Hepatocyte (in vitro differentiated cells): ENCODE data around the gene PTPRS. TPM values are rescaled to one million over a fixed set of nuclear protein-coding genes. Genes with fewer than 3 reads are reported as not detected.

Source experiments
- DNase-seq: peaks from one replicate; pipeline ENCODE4 v3.0.0-alpha.2; 2016; ENCODE audit warnings: low spot score
- H2AFZ ChIP-seq: fragments of 200-600 bp; sonication (generic); 2 replicates; pipeline ENCODE4 v1.6.0; 2016; ENCODE audit warnings: antibody characterized with exemption, mild to moderate bottlenecking
- H3K27ac ChIP-seq: fragments of 200-600 bp; sonication (generic); 2 replicates; pipeline ENCODE4 v1.5.1; 2016; ENCODE audit warnings: mild to moderate bottlenecking
- H3K27me3 ChIP-seq: fragments of 200-600 bp; sonication (generic); 2 replicates; pipeline ENCODE4 v1.6.1; 2016
- H3K36me3 ChIP-seq: fragments of 200-600 bp; sonication (generic); replicated peaks from 2 replicates; pipeline ENCODE4 v1.5.1; 2016; ENCODE audit warnings: low read depth; ENCODE audit not compliant: insufficient read depth
- H3K4me1 ChIP-seq: fragments of 200-600 bp; sonication (generic); 2 replicates; pipeline ENCODE4 v1.5.1; 2016; ENCODE audit warnings: mild to moderate bottlenecking, moderate library complexity; ENCODE audit not compliant: insufficient read depth
- H3K4me2 ChIP-seq: fragments of 200-600 bp; sonication (generic); 2 replicates; pipeline ENCODE4 v1.6.0; 2016
- H3K4me3 ChIP-seq: fragments of 200-600 bp; sonication (generic); 2 replicates; pipeline ENCODE4 v1.5.1; 2016; ENCODE audit warnings: mild to moderate bottlenecking
- H3K79me2 ChIP-seq: fragments of 200-600 bp; sonication (generic); 2 replicates; pipeline ENCODE4 v1.6.0; 2017; ENCODE audit warnings: mild to moderate bottlenecking
- H3K9me2 ChIP-seq: fragments of 200-600 bp; sonication (generic); replicated peaks from 2 replicates; pipeline ENCODE4 v1.6.0; 2017; ENCODE audit warnings: mild to moderate bottlenecking; ENCODE audit not compliant: insufficient read depth
- H3K9me3 ChIP-seq: fragments of 200-600 bp; sonication (generic); 2 replicates; pipeline ENCODE4 v1.5.1; 2016; ENCODE audit warnings: low read depth, mild to moderate bottlenecking
- H4K20me1 ChIP-seq: fragments of 200-600 bp; sonication (generic); 2 replicates; pipeline ENCODE4 v1.6.0; 2016; ENCODE audit warnings: mild to moderate bottlenecking; ENCODE audit not compliant: insufficient read depth, poor library complexity, severe bottlenecking
- EZH2 ChIP-seq: fragments of 200-600 bp; sonication (generic); IDR thresholded peaks from 2 replicates; pipeline ENCODE4 v1.6.1; 2016; ENCODE audit warnings: antibody characterized with exemption, mild to moderate bottlenecking, borderline replicate concordance
- EZH2phosphoT487 ChIP-seq: fragments of 200-600 bp; sonication (generic); IDR thresholded peaks from one replicate; pipeline ENCODE4 v1.6.1; 2018; ENCODE audit warnings: antibody characterized with exemption, mild to moderate bottlenecking, low read depth, moderate library complexity; ENCODE audit not compliant: unreplicated experiment, severe bottlenecking
- WGBS: methylation state at CpG from one replicate; pipeline ENCODE4 v1.1.6; 2016; ENCODE audit warnings: low lambda C conversion rate; ENCODE audit errors: missing lambda C conversion rate; 5-methylcytosine and 5-hydroxymethylcytosine counted together
- polyA plus RNA-seq: library from polyadenylated mRNA; unstranded; fragments of >200 nt; fragmentation: Nextera tagmentation; extraction: Ambion mirVana; gene quantifications from 2 replicates; pipeline ENCODE4 v1.2.1, GENCODE V29; 2016
- total RNA-seq: library from RNA; depleted of rRNA; stranded (reverse); fragments of >200 nt; gene quantifications from 2 replicates; pipeline ENCODE4 v1.2.3, GENCODE V29; 2014
- TF ChIP-seq, protein P1 (sequence below): fragments of 200-600 bp; sonication (generic); IDR thresholded peaks from 2 replicates; pipeline ENCODE4 v1.5.1; 2016; ENCODE audit warnings: antibody characterized with exemption, mild to moderate bottlenecking; ENCODE audit not compliant: poor library complexity

Gene PTPRS
- total and polyA plus RNA-seq, 2 experiments from 2014 or later = 21.9 to 65.5 TPM

DNA sequence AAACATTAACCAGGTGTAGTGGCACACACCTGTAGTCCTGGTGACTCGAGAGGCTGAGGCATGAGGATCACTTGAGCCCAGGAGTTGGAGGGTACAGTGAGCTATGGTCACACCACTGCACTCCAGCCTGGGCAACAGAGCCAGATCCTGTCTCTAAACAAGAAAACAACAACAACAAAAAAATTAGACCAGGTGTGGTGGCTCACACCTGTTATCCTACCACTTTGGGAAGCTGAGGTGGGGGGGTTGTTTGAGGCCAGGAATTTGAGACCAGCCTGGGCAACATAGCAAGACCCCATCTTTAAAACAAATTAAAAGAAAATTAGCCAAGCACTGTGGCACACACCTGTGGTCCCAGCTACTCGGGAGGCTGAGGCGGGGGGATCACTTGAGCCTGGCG, 20.8 kb upstream of the PTPRS start:
- Histone ChIP-seq H3K9me2 (no peaks in the 10 kb centered on the region), H3K4me3 (no peak overlapping the region), H3K9me3 (no peaks in the 10 kb centered on the region), H2AFZ (no peak overlapping the region), H3K79me2 (no peaks in the 10 kb centered on the region), H3K4me2 (no peak overlapping the region), H3K36me3 (no peaks in the 10 kb centered on the region), H3K27ac (no peak overlapping the region), H3K27me3 (peaks cover 8% of the 10 kb centered on the region), H3K4me1 (no peaks in the 10 kb centered on the region), H4K20me1 (no peaks in the 10 kb centered on the region)
- no peak for DNase-seq
- TF ChIP-seq EZH2phosphoT487 = no peak
- TF ChIP-seq, protein P1, sequence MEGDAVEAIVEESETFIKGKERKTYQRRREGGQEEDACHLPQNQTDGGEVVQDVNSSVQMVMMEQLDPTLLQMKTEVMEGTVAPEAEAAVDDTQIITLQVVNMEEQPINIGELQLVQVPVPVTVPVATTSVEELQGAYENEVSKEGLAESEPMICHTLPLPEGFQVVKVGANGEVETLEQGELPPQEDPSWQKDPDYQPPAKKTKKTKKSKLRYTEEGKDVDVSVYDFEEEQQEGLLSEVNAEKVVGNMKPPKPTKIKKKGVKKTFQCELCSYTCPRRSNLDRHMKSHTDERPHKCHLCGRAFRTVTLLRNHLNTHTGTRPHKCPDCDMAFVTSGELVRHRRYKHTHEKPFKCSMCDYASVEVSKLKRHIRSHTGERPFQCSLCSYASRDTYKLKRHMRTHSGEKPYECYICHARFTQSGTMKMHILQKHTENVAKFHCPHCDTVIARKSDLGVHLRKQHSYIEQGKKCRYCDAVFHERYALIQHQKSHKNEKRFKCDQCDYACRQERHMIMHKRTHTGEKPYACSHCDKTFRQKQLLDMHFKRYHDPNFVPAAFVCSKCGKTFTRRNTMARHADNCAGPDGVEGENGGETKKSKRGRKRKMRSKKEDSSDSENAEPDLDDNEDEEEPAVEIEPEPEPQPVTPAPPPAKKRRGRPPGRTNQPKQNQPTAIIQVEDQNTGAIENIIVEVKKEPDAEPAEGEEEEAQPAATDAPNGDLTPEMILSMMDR = no peak
- no peak for TF ChIP-seq EZH2
- WGBS = 88% methylated on average over 4 of the region's 4 CpGs

DNA sequence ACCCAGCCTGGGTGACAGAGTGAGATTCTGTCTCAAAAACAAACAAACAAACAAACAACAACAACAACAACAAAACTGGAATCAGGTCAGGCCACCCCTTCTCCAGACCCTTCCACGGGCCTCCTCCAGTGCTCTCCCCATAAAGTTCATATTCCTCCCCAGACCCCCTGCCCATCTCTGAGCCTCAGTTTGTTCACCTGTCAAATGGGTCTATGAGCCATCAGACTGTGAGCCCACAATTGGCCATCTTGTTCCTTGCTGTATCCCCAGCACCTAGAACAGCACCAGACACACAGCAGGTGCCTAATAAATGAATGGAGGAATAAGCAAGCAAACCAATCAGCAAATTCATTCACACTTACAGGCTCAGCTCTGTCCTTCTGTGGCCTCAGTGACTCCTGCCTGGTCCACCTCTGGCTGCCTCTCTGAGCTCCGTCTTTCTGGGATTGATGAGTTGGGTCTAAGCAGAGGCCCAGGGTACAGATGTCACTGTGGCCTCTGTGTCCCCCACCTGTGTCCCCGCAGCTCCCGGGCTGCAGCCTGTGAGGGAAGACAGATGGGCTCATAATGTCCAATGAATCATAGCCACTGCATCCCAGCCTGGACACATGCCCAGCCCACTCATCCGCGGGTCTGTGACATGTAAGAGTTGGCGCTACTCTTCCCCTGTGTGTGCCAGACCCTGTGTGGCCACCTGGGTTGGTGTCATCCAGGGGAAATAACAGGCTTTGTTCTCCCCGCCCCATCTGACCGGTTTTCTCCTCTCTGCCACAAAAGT, 19.6 kb upstream of the PTPRS start:
- no peaks in the 10 kb centered on the region for H3K79me2 ChIP-seq
- H3K9me2 ChIP-seq = no peaks in the 10 kb centered on the region
- no peaks in the 10 kb centered on the region for H3K9me3 ChIP-seq
- H4K20me1 ChIP-seq = no peaks in the 10 kb centered on the region
- H3K4me2 ChIP-seq = no peak overlapping the region
- no peaks in the 10 kb centered on the region for H3K4me1 ChIP-seq
- no peak for TF ChIP-seq EZH2phosphoT487
- TF ChIP-seq, protein P1 = no peak
- TF ChIP-seq EZH2 = no peak
- H2AFZ ChIP-seq = no peak overlapping the region
- WGBS = 79% methylated on average over 9 of the region's 9 CpGs
- no peak for DNase-seq
- no peak overlapping the region for H3K4me3 ChIP-seq
- H3K36me3 ChIP-seq = no peaks in the 10 kb centered on the region
- peaks cover 8% of the 10 kb centered on the region for H3K27me3 ChIP-seq
- H3K27ac ChIP-seq = no peak overlapping the region

DNA sequence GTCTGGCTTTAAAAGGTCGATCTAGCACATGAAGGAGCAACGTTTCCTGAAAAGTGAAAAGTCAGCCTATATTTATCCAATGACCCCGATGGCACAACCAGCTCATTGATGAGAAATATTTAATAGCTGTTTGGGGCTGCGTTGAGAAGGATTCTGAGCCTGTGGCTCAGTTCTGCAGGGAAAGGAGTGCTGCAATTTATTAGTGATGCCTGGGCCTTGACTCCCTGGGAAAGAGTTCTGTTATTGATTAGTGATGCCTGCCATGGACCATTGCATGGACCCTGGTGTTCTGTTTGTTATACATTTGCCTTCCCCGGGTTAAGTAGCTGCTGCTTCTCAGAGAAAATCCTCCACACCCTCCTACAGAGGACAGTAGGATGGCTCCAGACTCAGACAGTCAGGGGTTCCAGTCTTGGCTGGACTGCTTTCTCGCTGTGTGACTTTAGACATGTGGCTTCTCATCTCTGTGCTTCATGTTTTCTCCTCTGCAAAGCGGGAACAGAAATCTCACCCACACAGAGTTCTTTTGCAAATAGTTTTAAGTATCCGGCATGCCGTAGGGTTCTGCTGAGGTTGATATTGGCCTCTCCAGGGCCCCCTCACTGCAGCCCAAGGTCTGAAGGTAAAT, 17.7 kb upstream of the PTPRS start:
- no peak for DNase-seq
- Histone ChIP-seq H3K4me3 (no peak overlapping the region), H3K27me3 (peaks cover 8% of the 10 kb centered on the region), H3K79me2 (no peaks in the 10 kb centered on the region), H2AFZ (no peak overlapping the region), H3K36me3 (no peaks in the 10 kb centered on the region), H3K27ac (no peak overlapping the region), H3K4me1 (no peaks in the 10 kb centered on the region), H3K9me2 (no peaks in the 10 kb centered on the region), H4K20me1 (no peaks in the 10 kb centered on the region), H3K4me2 (no peak overlapping the region), H3K9me3 (no peaks in the 10 kb centered on the region)
- 59% methylated on average over 9 of the region's 9 CpGs for WGBS
- TF ChIP-seq EZH2phosphoT487 (no peak), EZH2 (no peak)
- TF ChIP-seq, protein P1 = no peak
